Mesenchymal stem cell (in vitro differentiated cells and primary cell): ENCODE measurements around the gene GBX2.

Experiments used
- DNase-seq: peaks from one replicate; pipeline ENCODE4 v3.0.0-alpha.2; 2013
- H2AFZ ChIP-seq: one replicate; pipeline ENCODE4 v1.6.1; 2013; ENCODE audit warnings: low read depth, mild to moderate bottlenecking, control low read depth, inconsistent platforms, low read length, moderate library complexity
- H2AK5ac ChIP-seq: 2 replicates; pipeline ENCODE4 v1.6.1; 2013; ENCODE audit warnings: low read length, moderate library complexity, mild to moderate bottlenecking, inconsistent platforms; ENCODE audit not compliant: severe bottlenecking
- H2BK120ac ChIP-seq: one replicate; pipeline ENCODE4 v1.6.1; 2013; ENCODE audit warnings: low read depth, mild to moderate bottlenecking, inconsistent platforms, low read length, moderate library complexity
- H2BK12ac ChIP-seq, 2 experiments: one replicate each; pipeline ENCODE4 v1.6.1; 2013; ENCODE audit warnings: inconsistent platforms in 2 of 2, low read length in 2 of 2, mild to moderate bottlenecking in 2 of 2, moderate library complexity in 2 of 2, control low read depth in 1 of 2
- H2BK15ac ChIP-seq: one replicate; pipeline ENCODE4 v1.6.1; 2013; ENCODE audit warnings: mild to moderate bottlenecking, low read depth, inconsistent platforms; ENCODE audit not compliant: poor library complexity, severe bottlenecking
- H2BK5ac ChIP-seq: 2 replicates; pipeline ENCODE4 v1.6.1; 2013; ENCODE audit warnings: low read depth, mild to moderate bottlenecking, low read length, control low read depth, inconsistent platforms; ENCODE audit not compliant: poor library complexity, severe bottlenecking
- H3K14ac ChIP-seq, 2 experiments: one replicate each; pipeline ENCODE4 v1.6.1; 2013; ENCODE audit warnings: inconsistent platforms in 2 of 2, low read length in 2 of 2, control low read depth in 1 of 2, mild to moderate bottlenecking in 1 of 2, moderate library complexity in 1 of 2
- H3K18ac ChIP-seq, 2 experiments: one replicate each; pipeline ENCODE4 v1.6.1; 2013; ENCODE audit warnings: inconsistent platforms in 2 of 2, low read length in 2 of 2, control low read depth in 1 of 2, low read depth in 1 of 2, mild to moderate bottlenecking in 1 of 2
- H3K23ac ChIP-seq, 2 experiments: one replicate each; pipeline ENCODE4 v1.6.1; 2013; ENCODE audit warnings: inconsistent platforms in 2 of 2, low read length in 2 of 2, mild to moderate bottlenecking in 2 of 2, moderate library complexity in 2 of 2, control low read depth in 1 of 2
- H3K27ac ChIP-seq: 2 replicates; pipeline ENCODE4 v1.5.1; 2013; ENCODE audit warnings: mild to moderate bottlenecking, moderate library complexity, low read length, control low read depth, inconsistent platforms; ENCODE audit not compliant: poor library complexity, severe bottlenecking
- H3K27me3 ChIP-seq, 2 experiments: 2 replicates each; pipeline versions ENCODE4 v1.6.1 to v1.7.0; 2013; ENCODE audit warnings: low read length in 2 of 2, mild to moderate bottlenecking in 2 of 2, moderate library complexity in 2 of 2, control low read depth in 1 of 2, inconsistent platforms in 1 of 2; ENCODE audit not compliant: control insufficient read depth in 1 of 2, insufficient read depth in 1 of 2
- H3K36me3 ChIP-seq, 2 experiments: 2 replicates each; pipeline versions ENCODE4 v1.6.1 to v1.7.0; 2013; ENCODE audit warnings: low read length in 2 of 2, control low read depth in 1 of 2, inconsistent platforms in 1 of 2, low read depth in 1 of 2, mild to moderate bottlenecking in 1 of 2; ENCODE audit not compliant: insufficient read depth in 2 of 2, control insufficient read depth in 1 of 2
- H3K4ac ChIP-seq, 2 experiments: one replicate each; pipeline ENCODE4 v1.6.1; 2013; ENCODE audit warnings: inconsistent platforms in 2 of 2, low read length in 2 of 2, mild to moderate bottlenecking in 2 of 2, moderate library complexity in 2 of 2, control low read depth in 1 of 2, low read depth in 1 of 2
- H3K4me1 ChIP-seq: 2 replicates; pipeline ENCODE4 v1.6.1; 2013; ENCODE audit warnings: low read depth, low read length, control low read depth; ENCODE audit not compliant: control insufficient read depth, insufficient read depth
- H3K4me2 ChIP-seq: 2 replicates; pipeline ENCODE4 v1.6.1; 2013; ENCODE audit warnings: low read length, mild to moderate bottlenecking, inconsistent platforms; ENCODE audit not compliant: poor library complexity, severe bottlenecking
- H3K4me3 ChIP-seq, 2 experiments: 2 replicates each; pipeline versions ENCODE4 v1.5.1 to v1.7.0; 2013; ENCODE audit warnings: low read length in 2 of 2, mild to moderate bottlenecking in 2 of 2, control low read depth in 1 of 2, low read depth in 1 of 2; ENCODE audit not compliant: insufficient read depth in 1 of 2
- H3K79me1 ChIP-seq: replicated peaks from 2 replicates; pipeline ENCODE4 v1.6.1; 2013; ENCODE audit warnings: mild to moderate bottlenecking, control low read depth, low read length, inconsistent platforms; ENCODE audit not compliant: poor library complexity, severe bottlenecking
- H3K9ac ChIP-seq: 2 replicates; pipeline ENCODE4 v1.7.0; 2013; ENCODE audit warnings: mild to moderate bottlenecking, low read length, moderate library complexity
- H3K9me3 ChIP-seq: 2 replicates; pipeline ENCODE4 v1.7.0; 2013; ENCODE audit warnings: mild to moderate bottlenecking, low read length; ENCODE audit not compliant: control insufficient read depth
- H4K8ac ChIP-seq: one replicate; pipeline ENCODE4 v1.6.1; 2013; ENCODE audit warnings: inconsistent platforms, mild to moderate bottlenecking, low read length, moderate library complexity
- H4K91ac ChIP-seq: one replicate; pipeline ENCODE4 v1.6.1; 2013; ENCODE audit warnings: mild to moderate bottlenecking, low read length, inconsistent platforms
- WGBS: methylation state at CpG from one replicate; pipeline ENCODE4 v1.1.7; 2013; ENCODE audit warnings: mixed read lengths; 5-methylcytosine and 5-hydroxymethylcytosine counted together

The GBX2 gene

GRCh38 chr2:236133410-236134012 is 34.7 kb downstream of the GBX2 start:
- H4K8ac ChIP-seq: no peak overlapping the region
- H3K14ac ChIP-seq: no peak overlapping the region
- H2BK15ac ChIP-seq: no peak overlapping the region
- no peaks in the 10 kb centered on the region for H3K9me3 ChIP-seq
- H3K36me3 ChIP-seq: peaks cover 0 to 6% of the 10 kb centered on the region in 2 experiments
- no peak overlapping the region for H3K27ac ChIP-seq
- no peak overlapping the region for H3K9ac ChIP-seq
- H3K18ac ChIP-seq: no peak overlapping the region
- H3K4me3 ChIP-seq: no peak overlapping the region
- no peak overlapping the region for H3K4ac ChIP-seq
- H2BK120ac ChIP-seq: no peak overlapping the region
- no peak overlapping the region for H2BK5ac ChIP-seq
- H3K4me2 ChIP-seq: no peak overlapping the region
- peaks cover 1% of the 10 kb centered on the region for H3K4me1 ChIP-seq
- H3K23ac ChIP-seq: no peak overlapping the region
- H2AFZ ChIP-seq: no peak overlapping the region
- no peaks in the 10 kb centered on the region for H3K27me3 ChIP-seq
- 75% methylated on average over 7 of the region's 12 CpGs for WGBS
- DNase-seq: no peak
- H3K79me1 ChIP-seq: no peaks in the 10 kb centered on the region
- H2AK5ac ChIP-seq: no peak overlapping the region
- no peak overlapping the region for H2BK12ac ChIP-seq
- H4K91ac ChIP-seq: no peak overlapping the region

GRCh38 chr2:236131073-236131692 is 37.0 kb downstream of the GBX2 start:
- no peak overlapping the region for H2BK5ac ChIP-seq
- no peak for DNase-seq
- no peaks in the 10 kb centered on the region for H3K27me3 ChIP-seq
- H3K4me2 ChIP-seq: no peak overlapping the region
- no peak overlapping the region for H3K14ac ChIP-seq
- H3K9me3 ChIP-seq: no peaks in the 10 kb centered on the region
- H3K79me1 ChIP-seq: no peaks in the 10 kb centered on the region
- H3K27ac ChIP-seq: no peak overlapping the region
- H4K91ac ChIP-seq: no peak overlapping the region
- peaks cover 12 to 21% of the 10 kb centered on the region in 2 experiments for H3K36me3 ChIP-seq
- no peak overlapping the region for H3K23ac ChIP-seq
- no peak overlapping the region for H3K4ac ChIP-seq
- H3K4me1 ChIP-seq: peaks cover 6% of the 10 kb centered on the region
- no peak overlapping the region for H4K8ac ChIP-seq
- H2BK15ac ChIP-seq: no peak overlapping the region
- WGBS: 88% methylated on average over 9 of the region's 10 CpGs
- H2AFZ ChIP-seq: no peak overlapping the region
- no peak overlapping the region for H3K18ac ChIP-seq
- no peak overlapping the region for H2BK120ac ChIP-seq
- no peak overlapping the region for H3K9ac ChIP-seq
- H2AK5ac ChIP-seq: no peak overlapping the region
- H3K4me3 ChIP-seq: no peak overlapping the region
- no peak overlapping the region for H2BK12ac ChIP-seq

- Histone ChIP-seq H3K36me3 (peaks cover 18 to 24% of the 10 kb centered on the region in 2 experiments), H3K9ac (no peak overlapping the region), H2BK5ac (no peak overlapping the region), H3K4me2 (no peak overlapping the region), H3K79me1 (no peaks in the 10 kb centered on the region), H3K4ac (no peak overlapping the region), H3K27ac (no peak overlapping the region), H3K23ac (no peak overlapping the region), H2BK12ac (no peak overlapping the region), H3K14ac (no peak overlapping the region), H3K27me3 (no peaks in the 10 kb centered on the region), H4K91ac (no peak overlapping the region), H4K8ac (no peak overlapping the region), H2BK15ac (no peak overlapping the region), H3K4me1 (peaks cover 6% of the 10 kb centered on the region), H2AK5ac (no peak overlapping the region), H2AFZ (no peak overlapping the region), H3K9me3 (no peaks in the 10 kb centered on the region), H2BK120ac (no peak overlapping the region), H3K18ac (no peak overlapping the region), H3K4me3 (no peak overlapping the region)
- WGBS: 93% methylated on average over 5 of the region's 6 CpGs
- no peak for DNase-seq
Measured at GRCh38 chr2:236130349-236130998, 37.7 kb downstream of the GBX2 start.

GRCh38 chr2:236129935-236130334 is 38.3 kb downstream of the GBX2 start:
- Histone ChIP-seq H3K27ac (no peak overlapping the region), H3K4ac (no peak overlapping the region), H3K23ac (no peak overlapping the region), H4K91ac (no peak overlapping the region), H3K18ac (no peak overlapping the region), H3K14ac (no peak overlapping the region), H3K79me1 (no peaks in the 10 kb centered on the region), H3K9me3 (no peaks in the 10 kb centered on the region), H2BK5ac (no peak overlapping the region), H2BK12ac (no peak overlapping the region), H3K4me1 (peaks cover 6% of the 10 kb centered on the region), H2BK120ac (no peak overlapping the region), H3K4me3 (no peak overlapping the region), H3K27me3 (no peaks in the 10 kb centered on the region), H4K8ac (no peak overlapping the region), H3K36me3 (peaks cover 22 to 25% of the 10 kb centered on the region in 2 experiments), H3K4me2 (no peak overlapping the region), H2BK15ac (no peak overlapping the region), H2AK5ac (no peak overlapping the region), H3K9ac (no peak overlapping the region), H2AFZ (no peak overlapping the region)
- WGBS: 98% methylated on average over 4 of the region's 4 CpGs
- no peak for DNase-seq
